HCT116 (cell line): Measurements from ENCODE around the gene ESPL1. TPM values are rescaled to one million over a fixed set of nuclear protein-coding genes. Genes with fewer than 3 reads are reported as not detected.

Experiments
- ATAC-seq: fragments of 200-7000 bp; cut with Tn5 transposase; 2 replicates; pipeline ENCODE4 v1.9.1; 2020; ENCODE audit warnings: mild to moderate bottlenecking, moderate library complexity
- BruUV-seq: library from RNA; stranded (reverse); fragments of 400-500 nt; replicated peaks from 2 replicates; lab custom pipeline; 2021; lab: Mats Ljungman, UMichigan
- CTCF ChIA-PET: fragments of 300-600 bp; sonication (Branson Sonifier 250); formaldehyde crosslinking; loops from one replicate; lab custom pipeline; 2021; ENCODE audit warnings: antibody characterized with exemption; lab: Charles Lee
- POLR2A ChIA-PET: fragments of 300-600, 350-600 bp; sonication (Branson Sonifier 250); formaldehyde crosslinking; loops from one replicate; lab custom pipeline; 2021; ENCODE audit warnings: antibody characterized with exemption; lab: Charles Lee
- RAD21 ChIA-PET, 2 experiments: fragments of 300-600 bp; sonication (Branson Sonifier 250); formaldehyde crosslinking; loops; one replicate each; lab custom pipeline; 2023; ENCODE audit warnings: low total read pairs in 2 of 2; ENCODE audit not compliant: uncharacterized antibody in 2 of 2, unreplicated experiment in 2 of 2, low non-redundant PET in 1 of 2; lab: Charles Lee
- DNase-seq: peaks from one replicate; pipeline ENCODE4 v3.0.0-alpha.2; 2010; ENCODE audit warnings: low read depth, low spot score
- H2AFZ ChIP-seq: fragments of 200-600 bp; shearing (Covaris generic), sonication (generic); 2 replicates; pipeline ENCODE4 v1.6.1; 2017; ENCODE audit warnings: low read depth, mixed run types, mixed read lengths, antibody characterized with exemption, low read length; ENCODE audit not compliant: poor library complexity, severe bottlenecking
- H3K27ac ChIP-seq: 2 replicates; pipeline ENCODE4 v1.5.1; 2012; ENCODE audit warnings: low read depth, low read length
- H3K27me3 ChIP-seq: fragments of 200-600 bp; sonication (generic); 2 replicates; pipeline ENCODE4 v1.6.1; 2016; ENCODE audit warnings: mixed run types, low read length, mixed read lengths; ENCODE audit not compliant: insufficient read depth
- H3K36me3 ChIP-seq, 2 experiments: fragments of 200-500 bp in 1 of 2; fragments of 200-600 bp in 1 of 2; sonication (Bioruptor generic) in 1 of 2; sonication (generic) in 1 of 2; 2 replicates each; pipeline versions ENCODE4 v1.5.1 to v1.6.1; 2014 to 2016; ENCODE audit warnings: low read length in 2 of 2, inconsistent platforms in 1 of 2, mixed read lengths in 1 of 2, mixed run types in 1 of 2; ENCODE audit not compliant: insufficient read depth in 2 of 2, control insufficient read depth in 1 of 2
- H3K4me1 ChIP-seq, 2 experiments: fragments of 200-600 bp in 1 of 2; sonication (generic) in 1 of 2; 2 replicates each; pipeline versions ENCODE4 v1.5.1 to v1.6.1; 2012 to 2017; ENCODE audit warnings: low read length in 2 of 2, inconsistent platforms in 1 of 2, mild to moderate bottlenecking in 1 of 2, mixed read lengths in 1 of 2, mixed run types in 1 of 2, moderate library complexity in 1 of 2; ENCODE audit not compliant: insufficient read depth in 2 of 2, control insufficient read depth in 1 of 2
- H3K4me2 ChIP-seq: fragments of 200-600 bp; sonication (generic); 2 replicates; pipeline ENCODE4 v1.6.1; 2017; ENCODE audit warnings: mixed run types, low read length, mixed read lengths
- H3K4me3 ChIP-seq, 2 experiments: fragments of 200-600 bp in 1 of 2; sonication (generic) in 1 of 2; replicated peaks in 1 of 2; 2 replicates each; pipeline ENCODE4 v1.5.1; 2011 to 2016; ENCODE audit warnings: low read length in 2 of 2, control low read depth in 1 of 2, low read depth in 1 of 2, mild to moderate bottlenecking in 1 of 2, mixed read lengths in 1 of 2, mixed run types in 1 of 2
- H3K79me2 ChIP-seq: fragments of 200-600 bp; sonication (generic); 2 replicates; pipeline ENCODE4 v1.6.1; 2017; ENCODE audit warnings: mild to moderate bottlenecking, mixed run types, low read length, moderate library complexity, mixed read lengths; ENCODE audit not compliant: insufficient read depth
- H3K9ac ChIP-seq: fragments of 200-600 bp; sonication (generic); 2 replicates; pipeline ENCODE4 v1.6.1; 2016; ENCODE audit warnings: low read length, mixed read lengths
- H3K9me2 ChIP-seq: fragments of 200-600 bp; sonication (generic), shearing (Covaris generic); 2 replicates; pipeline ENCODE4 v1.6.1; 2017; ENCODE audit warnings: mixed run types, mild to moderate bottlenecking, moderate library complexity; ENCODE audit not compliant: insufficient read depth
- H3K9me3 ChIP-seq, 2 experiments: fragments of 200-500 bp in 1 of 2; fragments of 200-600 bp in 1 of 2; sonication (Bioruptor generic) in 1 of 2; sonication (generic) in 1 of 2; 2 replicates each; pipeline ENCODE4 v1.6.1; 2014 to 2017; ENCODE audit warnings: low read length in 2 of 2, mixed read lengths in 2 of 2, inconsistent platforms in 1 of 2, low read depth in 1 of 2, mild to moderate bottlenecking in 1 of 2, mixed run types in 1 of 2, moderate library complexity in 1 of 2; ENCODE audit not compliant: control insufficient read depth in 1 of 2, insufficient read depth in 1 of 2
- H4K20me1 ChIP-seq: fragments of 200-600 bp; sonication (generic), shearing (Covaris generic); 2 replicates; pipeline ENCODE4 v1.6.1; 2017; ENCODE audit warnings: mixed run types, mild to moderate bottlenecking, moderate library complexity; ENCODE audit not compliant: insufficient read depth
- ATF3 ChIP-seq: IDR thresholded peaks from 2 replicates; pipeline ENCODE4 v1.6.1; 2012
- CBX3 ChIP-seq: IDR thresholded peaks from 2 replicates; pipeline ENCODE4 v1.6.1; 2012; ENCODE audit warnings: low read depth
- EGR1 ChIP-seq: IDR thresholded peaks from 2 replicates; pipeline ENCODE4 v1.6.1; 2012; ENCODE audit warnings: low read depth
- EZH2 ChIP-seq: fragments of 200-600 bp; sonication (generic); IDR thresholded peaks from 2 replicates; pipeline ENCODE4 v1.6.1; 2017; ENCODE audit warnings: antibody characterized with exemption, mixed run types
- FOSL1 ChIP-seq: IDR thresholded peaks from 2 replicates; pipeline ENCODE4 v1.6.1; 2012; ENCODE audit warnings: low read depth
- POLR2AphosphoS5 ChIP-seq: IDR thresholded peaks from 2 replicates; pipeline ENCODE4 v1.6.1; 2011; ENCODE audit warnings: mild to moderate bottlenecking, low read depth, low read length, moderate library complexity
- REST ChIP-seq: IDR thresholded peaks from 2 replicates; pipeline ENCODE4 v1.6.1; 2012; ENCODE audit warnings: low read depth
- SIN3A ChIP-seq: IDR thresholded peaks from 2 replicates; pipeline ENCODE4 v1.6.1; 2012; ENCODE audit warnings: low read depth
- TCF7L2 ChIP-seq: IDR thresholded peaks from 2 replicates; pipeline ENCODE4 v1.7.0; 2011; ENCODE audit warnings: borderline replicate concordance, inconsistent platforms; ENCODE audit not compliant: insufficient read depth, insufficient read length; ENCODE audit errors: extremely low read depth
- ZFX ChIP-seq: fragments of 450-650 bp; IDR thresholded peaks from 2 replicates; pipeline ENCODE4 v1.6.1; 2017
- intact Hi-C: fragments of 100-400 bp; cut with micrococcal nuclease; formaldehyde crosslinking; loops from 2 replicates; pipeline ENCODE4 v1.10.0; 2022
- total RNA-seq: library from RNA; stranded (reverse); gene quantifications from one replicate; pipeline ENCODE4 v1.2.1, GENCODE V29; 2021; ENCODE audit not compliant: unreplicated experiment

The ESPL1 gene
- total RNA-seq, 1 experiment from 2014 or later, result 50.3 TPM

GRCh38 chr12:53320352-53321195 lies 52.5 kb downstream of the ESPL1 start:
- H3K9ac ChIP-seq, result peak overlapping the region; percentile 86
- H3K4me1 ChIP-seq, result peaks cover 25 to 40% of the 10 kb centered on the region in 2 experiments
- no peaks in the 10 kb centered on the region for H3K9me2 ChIP-seq
- ChIA-PET CTCF (interaction anchor here (0.6 to 2.7 kb wide), 39 partner anchors 9 to 355 kb away, joined by 3 to 43 read pairs (median 6); partner anchors contain the start of genes ATP5MC2, CSAD, MAP3K12 and MYG1), RAD21 (interaction anchor here (0.6 to 2.3 kb wide), 8 partner anchors 24 to 255 kb away, joined by 3 to 8 read pairs (median 4); partner anchors contain the start of genes CSAD (in 1 of the 2) and ZNF740 (in 1 of the 2)), POLR2A (interaction anchor here (0.6 to 2.6 kb wide), 23 partner anchors 9 to 209 kb away, joined by 3 to 25 read pairs (median 4); partner anchors contain the start of genes CSAD, ESPL1, MYG1 and PFDN5)
- TF ChIP-seq FOSL1 (no peak), SIN3A (no peak), CBX3 (no peak), ZFX (no peak), TCF7L2 (no peak), POLR2AphosphoS5 (no peak), REST (no peak), ATF3 (no peak), EZH2 (no peak), EGR1 (no peak)
- H3K9me3 ChIP-seq, result no peaks in the 10 kb centered on the region
- H2AFZ ChIP-seq, result no peak overlapping the region
- no peaks in the 10 kb centered on the region for H3K27me3 ChIP-seq
- DNase-seq (no peak), ATAC-seq (no peak)
- BruUV-seq, result TSS peak; percentile 86
- H3K4me2 ChIP-seq, result peak overlapping the region; percentile 91
- peaks cover 4 to 11% of the 10 kb centered on the region in 2 experiments; a peak in 2 of 4 replicates for H3K36me3 ChIP-seq
- no peaks in the 10 kb centered on the region for H4K20me1 ChIP-seq
- H3K4me3 ChIP-seq, result peak overlapping the region; percentile 90
- intact Hi-C loops, result loop anchor here (2.0 to 10.0 kb wide), 2 partner anchors 180 to 354 kb away; partner anchors contain the start of genes ATP5MC2 and TARBP2
- peak overlapping the region; percentile 89 for H3K27ac ChIP-seq
- H3K79me2 ChIP-seq, result peaks cover 10% of the 10 kb centered on the region; the same call in 1 of the 2 replicates
